WTC11 (cell line): ENCODE measurements around the gene NUSAP1. TPM values are rescaled to one million over a fixed set of nuclear protein-coding genes. Genes with fewer than 3 reads are reported as not detected.

Experiments
- ATAC-seq: fragments of 200-7000 bp; cut with Tn5 transposase; 2 replicates; pipeline ENCODE4 v1.10.0; 2021; ENCODE audit warnings: mild to moderate bottlenecking, moderate library complexity
- CTCF ChIA-PET: fragments of 300-600 bp; sonication (Branson Sonifier 250); formaldehyde crosslinking; loops from one replicate; lab custom pipeline; 2021; ENCODE audit warnings: antibody characterized with exemption; lab: Charles Lee
- POLR2A ChIA-PET: fragments of 350-600 bp; sonication (Branson Sonifier 250); formaldehyde crosslinking; loops from one replicate; lab custom pipeline; 2021; ENCODE audit warnings: antibody characterized with exemption; lab: Charles Lee
- DNase-seq: peaks from one replicate; pipeline ENCODE4 v3.0.0; 2021; ENCODE audit warnings: low spot score
- H3K27ac Mint-ChIP-seq: 2 replicates; pipeline ENCODE4 v1.8.0; 2021; ENCODE audit warnings: mixed read lengths
- H3K27me3 Mint-ChIP-seq: 2 replicates; pipeline ENCODE4 v1.8.0; 2021; ENCODE audit warnings: low read depth, mild to moderate bottlenecking, moderate library complexity, mixed read lengths
- H3K36me3 Mint-ChIP-seq: 2 replicates; pipeline ENCODE4 v1.8.0; 2021; ENCODE audit warnings: mixed read lengths
- H3K4me1 Mint-ChIP-seq: 2 replicates; pipeline ENCODE4 v1.8.0; 2022; ENCODE audit warnings: mixed read lengths
- H3K4me3 Mint-ChIP-seq: 2 replicates; pipeline ENCODE4 v1.8.0; 2021; ENCODE audit warnings: mild to moderate bottlenecking, moderate library complexity, mixed read lengths
- H3K9me3 Mint-ChIP-seq: 2 replicates; pipeline ENCODE4 v1.8.0; 2021; ENCODE audit warnings: mixed read lengths
- ATF3 ChIP-seq: sonication (generic); formaldehyde crosslinking; conservative IDR thresholded peaks from 2 replicates; pipeline ENCODE4 v1.8.1; 2022; ENCODE audit warnings: mild to moderate bottlenecking, missing genetic modification reagents
- ATF6 ChIP-seq: sonication (generic); formaldehyde crosslinking; IDR thresholded peaks from 2 replicates; pipeline ENCODE4 v1.8.1; 2023; ENCODE audit warnings: mild to moderate bottlenecking, missing genetic modification reagents
- E2F5 ChIP-seq: sonication (generic); formaldehyde crosslinking; IDR thresholded peaks from 2 replicates; pipeline ENCODE4 v1.8.1; 2022; ENCODE audit warnings: mild to moderate bottlenecking, moderate library complexity, missing genetic modification reagents
- FOXJ3 ChIP-seq: sonication (generic); formaldehyde crosslinking; IDR thresholded peaks from 2 replicates; pipeline ENCODE4 v1.9.0; 2021; ENCODE audit warnings: missing genetic modification reagents, mild to moderate bottlenecking, borderline replicate concordance
- MYBL2 ChIP-seq: sonication (generic); formaldehyde crosslinking; IDR thresholded peaks from 2 replicates; pipeline ENCODE4 v1.8.1; 2023; ENCODE audit warnings: mild to moderate bottlenecking, moderate library complexity, missing genetic modification reagents
- NFE2L1 ChIP-seq: sonication (generic); formaldehyde crosslinking; IDR thresholded peaks from 2 replicates; pipeline ENCODE4 v1.8.1; 2023; ENCODE audit warnings: missing genetic modification reagents
- PRRX2 ChIP-seq: fragments of 250-450 bp; sonication (Bioruptor Pico); IDR thresholded peaks from 2 replicates; pipeline ENCODE4 v1.8.0; 2021; ENCODE audit warnings: mild to moderate bottlenecking
- TEAD4 ChIP-seq: sonication (generic); formaldehyde crosslinking; IDR thresholded peaks from 2 replicates; pipeline ENCODE4 v1.8.0; 2022; ENCODE audit warnings: mild to moderate bottlenecking, missing genetic modification reagents
- USF1 ChIP-seq: sonication (generic); formaldehyde crosslinking; IDR thresholded peaks from 2 replicates; pipeline ENCODE4 v1.8.0; 2022; ENCODE audit warnings: mild to moderate bottlenecking, missing genetic modification reagents
- ZBTB21 ChIP-seq: sonication (generic); formaldehyde crosslinking; IDR thresholded peaks from 2 replicates; pipeline ENCODE4 v1.8.1; 2023; ENCODE audit warnings: mild to moderate bottlenecking, missing genetic modification reagents, borderline replicate concordance
- ZNF121 ChIP-seq: sonication (generic); formaldehyde crosslinking; IDR thresholded peaks from 2 replicates; pipeline ENCODE4 v1.8.0; 2023; ENCODE audit warnings: missing genetic modification reagents
- ZNF232 ChIP-seq: sonication (generic); formaldehyde crosslinking; IDR thresholded peaks from 2 replicates; pipeline ENCODE4 v1.8.0; 2022; ENCODE audit warnings: mild to moderate bottlenecking, missing genetic modification reagents
- ZNF396 ChIP-seq: fragments of 250-450 bp; sonication (Bioruptor Pico); IDR thresholded peaks from 2 replicates; pipeline ENCODE4 v1.8.0; 2021; ENCODE audit warnings: mild to moderate bottlenecking, moderate library complexity, borderline replicate concordance
- ZNF671 ChIP-seq: fragments of 250-450 bp; sonication (Bioruptor Pico); IDR thresholded peaks from 2 replicates; pipeline ENCODE4 v1.8.0; 2021; ENCODE audit warnings: mild to moderate bottlenecking
- total RNA-seq: library from RNA; stranded (reverse); gene quantifications from 3 replicates; pipeline ENCODE4 v1.2.3, GENCODE V29; 2021
- TF ChIP-seq, protein P1 (sequence below): sonication (generic); formaldehyde crosslinking; IDR thresholded peaks from 2 replicates; pipeline ENCODE4 v1.8.1; 2023; ENCODE audit warnings: mild to moderate bottlenecking, missing genetic modification reagents, moderate library complexity
- TF ChIP-seq, protein P2 (sequence below): sonication (generic); formaldehyde crosslinking; IDR thresholded peaks from 2 replicates; pipeline ENCODE4 v1.8.1; 2022; ENCODE audit warnings: low read depth, mild to moderate bottlenecking, moderate library complexity, missing genetic modification reagents, borderline replicate concordance
- TF ChIP-seq, protein P3 (sequence below): sonication (generic); formaldehyde crosslinking; IDR thresholded peaks from 2 replicates; pipeline ENCODE4 v1.8.1; 2022; ENCODE audit warnings: low read depth, missing genetic modification reagents, borderline replicate concordance
- TF ChIP-seq, protein P4 (sequence below): sonication (generic); formaldehyde crosslinking; IDR thresholded peaks from 2 replicates; pipeline ENCODE4 v1.8.0; 2023; ENCODE audit warnings: missing genetic modification reagents, mild to moderate bottlenecking, borderline replicate concordance

Gene NUSAP1
- total RNA-seq, 1 experiment from 2014 or later, result 135 TPM

DNA sequence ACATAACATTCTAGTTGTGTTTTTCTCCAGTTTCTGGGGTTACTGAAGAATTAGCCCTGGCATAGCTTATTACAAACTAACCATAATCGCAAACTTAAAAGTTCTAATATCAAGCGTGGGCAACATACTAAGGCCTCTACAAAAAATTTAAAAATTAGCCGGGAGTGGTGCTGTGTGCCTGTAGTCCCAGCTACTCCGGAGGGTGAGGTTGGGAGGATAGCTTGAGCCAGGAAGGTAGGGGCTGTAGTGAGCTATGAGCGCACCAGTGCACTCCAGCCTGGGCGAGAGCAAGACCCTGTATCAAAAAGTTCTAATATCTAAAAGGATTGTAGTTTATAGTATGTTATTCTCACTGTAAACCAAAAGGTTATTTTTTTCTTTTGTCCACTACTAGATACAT, 1.4 kb upstream of the NUSAP1 start:
- Mint-ChIP-seq H3K27ac (peak overlapping the region; percentile 97), H3K4me3 (peak overlapping the region; percentile 99), H3K4me1 (peaks cover 20% of the 10 kb centered on the region), H3K9me3 (no peaks in the 10 kb centered on the region), H3K36me3 (peaks cover 19% of the 10 kb centered on the region), H3K27me3 (no peaks in the 10 kb centered on the region)
- no peak for DNase-seq
- CTCF ChIA-PET, result interaction anchor here (0.6 to 0.7 kb wide), 3 partner anchors 14 to 427 kb away, joined by 3 to 4 read pairs (median 4); no protein-coding TSS in a partner anchor
- ATAC-seq, result no peak
- POLR2A ChIA-PET, result no interaction called here
- TF ChIP-seq, protein P1, sequence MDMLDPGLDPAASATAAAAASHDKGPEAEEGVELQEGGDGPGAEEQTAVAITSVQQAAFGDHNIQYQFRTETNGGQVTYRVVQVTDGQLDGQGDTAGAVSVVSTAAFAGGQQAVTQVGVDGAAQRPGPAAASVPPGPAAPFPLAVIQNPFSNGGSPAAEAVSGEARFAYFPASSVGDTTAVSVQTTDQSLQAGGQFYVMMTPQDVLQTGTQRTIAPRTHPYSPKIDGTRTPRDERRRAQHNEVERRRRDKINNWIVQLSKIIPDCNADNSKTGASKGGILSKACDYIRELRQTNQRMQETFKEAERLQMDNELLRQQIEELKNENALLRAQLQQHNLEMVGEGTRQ (CRISPR knock-in tag), result no peak
- TF ChIP-seq MYBL2 (CRISPR knock-in tag) (no peak), ZNF121 (CRISPR knock-in tag) (no peak), ATF3 (CRISPR knock-in tag) (no peak), ZNF232 (CRISPR knock-in tag) (no peak), ATF6 (CRISPR knock-in tag) (no peak)
- TF ChIP-seq, protein P2, sequence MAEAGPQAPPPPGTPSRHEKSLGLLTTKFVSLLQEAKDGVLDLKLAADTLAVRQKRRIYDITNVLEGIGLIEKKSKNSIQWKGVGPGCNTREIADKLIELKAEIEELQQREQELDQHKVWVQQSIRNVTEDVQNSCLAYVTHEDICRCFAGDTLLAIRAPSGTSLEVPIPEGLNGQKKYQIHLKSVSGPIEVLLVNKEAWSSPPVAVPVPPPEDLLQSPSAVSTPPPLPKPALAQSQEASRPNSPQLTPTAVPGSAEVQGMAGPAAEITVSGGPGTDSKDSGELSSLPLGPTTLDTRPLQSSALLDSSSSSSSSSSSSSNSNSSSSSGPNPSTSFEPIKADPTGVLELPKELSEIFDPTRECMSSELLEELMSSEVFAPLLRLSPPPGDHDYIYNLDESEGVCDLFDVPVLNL (CRISPR knock-in tag), result no peak
- TF ChIP-seq, protein P3, sequence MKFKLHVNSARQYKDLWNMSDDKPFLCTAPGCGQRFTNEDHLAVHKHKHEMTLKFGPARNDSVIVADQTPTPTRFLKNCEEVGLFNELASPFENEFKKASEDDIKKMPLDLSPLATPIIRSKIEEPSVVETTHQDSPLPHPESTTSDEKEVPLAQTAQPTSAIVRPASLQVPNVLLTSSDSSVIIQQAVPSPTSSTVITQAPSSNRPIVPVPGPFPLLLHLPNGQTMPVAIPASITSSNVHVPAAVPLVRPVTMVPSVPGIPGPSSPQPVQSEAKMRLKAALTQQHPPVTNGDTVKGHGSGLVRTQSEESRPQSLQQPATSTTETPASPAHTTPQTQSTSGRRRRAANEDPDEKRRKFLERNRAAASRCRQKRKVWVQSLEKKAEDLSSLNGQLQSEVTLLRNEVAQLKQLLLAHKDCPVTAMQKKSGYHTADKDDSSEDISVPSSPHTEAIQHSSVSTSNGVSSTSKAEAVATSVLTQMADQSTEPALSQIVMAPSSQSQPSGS (CRISPR knock-in tag), result no peak

- POLR2A ChIA-PET, result interaction anchor here (1.0 to 1.6 kb wide), 3 partner anchors 101 to 379 kb away, joined by 6 to 9 read pairs (median 7); partner anchors contain the start of genes CHAC1, CHP1, EXD1 and INO80
- ATAC-seq, result no peak
- Mint-ChIP-seq H3K27me3 (no peaks in the 10 kb centered on the region), H3K4me1 (peaks cover 22% of the 10 kb centered on the region), H3K27ac (peak overlapping the region; percentile 97), H3K4me3 (peak overlapping the region; percentile 99), H3K9me3 (no peaks in the 10 kb centered on the region), H3K36me3 (peaks cover 14% of the 10 kb centered on the region)
- TF ChIP-seq ZNF232 (CRISPR knock-in tag), result no peak
- TF ChIP-seq ZBTB21 (CRISPR knock-in tag), result no peak
- no peak for TF ChIP-seq ZNF396 (CRISPR knock-in tag)
- no peak for TF ChIP-seq TEAD4 (CRISPR knock-in tag)
- no peak for TF ChIP-seq PRRX2 (CRISPR knock-in tag)
- no peak for TF ChIP-seq ZNF671
- peak; percentile 84 for DNase-seq
- CTCF ChIA-PET, result interaction anchor here (1.0 to 1.6 kb wide), 7 partner anchors 24 to 443 kb away, joined by 3 to 16 read pairs (median 4); partner anchors contain the start of genes CHP1, EXD1, INO80 and MAPKBP1
Observed at GRCh38 chr15:41331833-41332193, 868 bp upstream of the NUSAP1 start.

DNA sequence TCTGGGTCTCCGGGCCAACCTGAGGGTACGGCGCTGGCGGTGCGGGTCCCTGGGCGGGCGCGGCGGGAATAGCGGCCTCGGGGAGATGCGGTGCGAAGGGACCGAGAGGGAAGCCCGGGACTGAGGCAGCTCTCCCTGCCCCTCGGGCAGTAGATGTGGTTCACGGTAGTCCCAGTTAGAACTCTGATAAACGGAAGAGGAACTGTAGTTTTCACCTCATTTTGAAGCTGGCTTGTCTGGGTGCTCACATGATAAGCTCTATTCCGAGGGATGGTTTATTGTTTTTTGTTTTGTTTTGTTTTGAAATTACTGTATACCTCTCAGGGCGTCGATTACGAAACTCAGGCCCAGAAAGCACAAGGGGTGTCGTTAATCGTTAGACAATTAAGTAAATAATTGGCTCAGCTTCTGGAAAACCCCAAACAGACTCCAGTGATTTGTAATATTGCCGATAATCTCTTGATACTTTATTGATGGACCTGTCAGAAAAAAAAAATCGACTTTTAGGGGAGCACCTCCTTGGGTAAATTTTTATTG, 413 bp downstream of the NUSAP1 start:
- peak overlapping the region; percentile 99 for H3K27ac Mint-ChIP-seq
- peaks cover 22% of the 10 kb centered on the region for H3K4me1 Mint-ChIP-seq
- peak overlapping the region; percentile 99 for H3K4me3 Mint-ChIP-seq
- TF ChIP-seq FOXJ3 (CRISPR knock-in tag) (no peak), NFE2L1 (CRISPR knock-in tag) (0 out of 2 replicates have a peak, but pooled peaks have one; percentile 38), USF1 (0 out of 2 replicates have a peak, but pooled peaks have one; percentile 12), E2F5 (CRISPR knock-in tag) (peak; percentile 10; the same call in 1 of the 2 replicates)
- TF ChIP-seq, protein P4, sequence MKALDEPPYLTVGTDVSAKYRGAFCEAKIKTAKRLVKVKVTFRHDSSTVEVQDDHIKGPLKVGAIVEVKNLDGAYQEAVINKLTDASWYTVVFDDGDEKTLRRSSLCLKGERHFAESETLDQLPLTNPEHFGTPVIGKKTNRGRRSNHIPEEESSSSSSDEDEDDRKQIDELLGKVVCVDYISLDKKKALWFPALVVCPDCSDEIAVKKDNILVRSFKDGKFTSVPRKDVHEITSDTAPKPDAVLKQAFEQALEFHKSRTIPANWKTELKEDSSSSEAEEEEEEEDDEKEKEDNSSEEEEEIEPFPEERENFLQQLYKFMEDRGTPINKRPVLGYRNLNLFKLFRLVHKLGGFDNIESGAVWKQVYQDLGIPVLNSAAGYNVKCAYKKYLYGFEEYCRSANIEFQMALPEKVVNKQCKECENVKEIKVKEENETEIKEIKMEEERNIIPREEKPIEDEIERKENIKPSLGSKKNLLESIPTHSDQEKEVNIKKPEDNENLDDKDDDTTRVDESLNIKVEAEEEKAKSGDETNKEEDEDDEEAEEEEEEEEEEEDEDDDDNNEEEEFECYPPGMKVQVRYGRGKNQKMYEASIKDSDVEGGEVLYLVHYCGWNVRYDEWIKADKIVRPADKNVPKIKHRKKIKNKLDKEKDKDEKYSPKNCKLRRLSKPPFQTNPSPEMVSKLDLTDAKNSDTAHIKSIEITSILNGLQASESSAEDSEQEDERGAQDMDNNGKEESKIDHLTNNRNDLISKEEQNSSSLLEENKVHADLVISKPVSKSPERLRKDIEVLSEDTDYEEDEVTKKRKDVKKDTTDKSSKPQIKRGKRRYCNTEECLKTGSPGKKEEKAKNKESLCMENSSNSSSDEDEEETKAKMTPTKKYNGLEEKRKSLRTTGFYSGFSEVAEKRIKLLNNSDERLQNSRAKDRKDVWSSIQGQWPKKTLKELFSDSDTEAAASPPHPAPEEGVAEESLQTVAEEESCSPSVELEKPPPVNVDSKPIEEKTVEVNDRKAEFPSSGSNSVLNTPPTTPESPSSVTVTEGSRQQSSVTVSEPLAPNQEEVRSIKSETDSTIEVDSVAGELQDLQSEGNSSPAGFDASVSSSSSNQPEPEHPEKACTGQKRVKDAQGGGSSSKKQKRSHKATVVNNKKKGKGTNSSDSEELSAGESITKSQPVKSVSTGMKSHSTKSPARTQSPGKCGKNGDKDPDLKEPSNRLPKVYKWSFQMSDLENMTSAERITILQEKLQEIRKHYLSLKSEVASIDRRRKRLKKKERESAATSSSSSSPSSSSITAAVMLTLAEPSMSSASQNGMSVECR (CRISPR knock-in tag), result 0 out of 2 replicates have a peak, but pooled peaks have one; percentile 40
- ATAC-seq (peak; percentile 27), DNase-seq (peak; percentile 70)
- H3K36me3 Mint-ChIP-seq, result peaks cover 16% of the 10 kb centered on the region
- no peaks in the 10 kb centered on the region for H3K9me3 Mint-ChIP-seq
- H3K27me3 Mint-ChIP-seq, result no peaks in the 10 kb centered on the region
- POLR2A ChIA-PET, result interaction anchor here (1.0 to 1.6 kb wide), 4 partner anchors 49 to 380 kb away, joined by 3 to 9 read pairs (median 6); partner anchors contain the start of genes CHAC1, CHP1, EXD1 and INO80
- CTCF ChIA-PET, result interaction anchor here (0.7 to 1.6 kb wide), 12 partner anchors 25 to 475 kb away, joined by 3 to 16 read pairs (median 3); partner anchors contain the start of genes CHP1, EXD1, INO80 and MAPKBP1
